Stimulated activated CD4-positive, alpha-beta T cell treated with anti-CD3 and anti-CD28 coated beads, Interleukin-1b, Interleukin-23, amount 100 ng/mL, for 24 hours (primary cell): Measurements from ENCODE around the gene UBE2M.

ENCODE experiments used
- DNase-seq, 4 experiments: peaks; one replicate each; pipeline ENCODE4 v3.0.0-alpha.2; 2020; ENCODE audit warnings: low read depth in 4 of 4, low spot score in 1 of 4

The UBE2M gene

DNA sequence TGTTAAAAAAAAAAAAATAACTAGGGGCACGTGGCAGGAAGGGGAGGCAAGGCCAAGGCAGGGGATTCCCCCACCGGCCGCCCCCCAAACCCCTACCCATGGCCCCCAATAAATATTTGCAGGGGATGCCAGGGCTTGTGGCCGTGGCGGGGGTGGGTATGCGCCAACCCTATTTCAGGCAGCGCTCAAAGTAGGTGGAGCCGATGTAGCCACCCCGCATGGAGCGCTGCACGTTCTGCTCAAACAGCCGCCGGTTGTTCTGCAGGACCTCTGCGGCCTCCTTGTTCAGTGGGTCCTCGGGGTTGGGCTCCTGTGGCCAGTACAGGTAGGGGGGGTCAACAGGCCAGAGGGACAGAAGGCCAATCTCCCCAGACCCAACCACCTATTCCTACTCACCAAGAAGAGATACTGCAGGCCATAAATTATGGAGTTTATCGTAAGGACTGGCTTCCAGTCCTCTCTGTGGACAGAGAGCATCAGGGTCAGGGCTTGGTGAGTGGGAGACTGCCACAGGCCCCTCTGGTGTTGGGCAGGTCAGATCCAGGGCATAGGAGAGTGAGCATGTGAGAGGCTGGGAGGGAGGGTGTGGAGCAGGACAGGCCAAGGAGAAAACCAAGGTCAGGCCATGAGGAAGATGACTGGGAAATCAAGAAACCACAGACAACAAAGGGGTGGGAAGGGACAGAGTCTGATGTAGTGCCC, 2.3 kb downstream of the UBE2M start:
- no peak for DNase-seq

DNA sequence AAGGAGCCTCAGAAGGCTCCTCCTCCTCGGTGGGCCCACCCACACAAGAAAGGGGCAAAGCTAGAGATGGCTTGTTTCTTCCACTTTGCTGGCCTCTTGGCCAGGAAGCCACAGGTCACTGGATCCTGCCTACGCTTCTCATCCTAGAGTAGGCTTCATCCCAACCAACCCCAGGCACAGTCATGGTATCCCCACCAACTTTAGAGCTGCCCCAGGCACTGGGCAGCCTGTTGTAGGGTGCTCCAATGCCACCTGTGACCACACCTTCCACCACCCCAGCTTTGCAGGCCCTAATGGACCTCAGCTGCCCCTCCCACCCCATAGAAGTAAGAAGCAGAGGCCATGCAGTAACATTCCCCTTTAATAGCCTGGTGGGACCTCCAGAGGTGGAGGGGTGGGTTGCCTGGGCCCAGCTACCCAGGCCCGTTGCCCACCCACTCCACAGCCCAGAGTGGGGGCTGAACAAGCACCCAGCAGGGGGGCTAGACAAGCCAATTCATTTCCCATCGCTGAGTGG, 3.0 kb downstream of the UBE2M start:
- no peak for DNase-seq

DNA sequence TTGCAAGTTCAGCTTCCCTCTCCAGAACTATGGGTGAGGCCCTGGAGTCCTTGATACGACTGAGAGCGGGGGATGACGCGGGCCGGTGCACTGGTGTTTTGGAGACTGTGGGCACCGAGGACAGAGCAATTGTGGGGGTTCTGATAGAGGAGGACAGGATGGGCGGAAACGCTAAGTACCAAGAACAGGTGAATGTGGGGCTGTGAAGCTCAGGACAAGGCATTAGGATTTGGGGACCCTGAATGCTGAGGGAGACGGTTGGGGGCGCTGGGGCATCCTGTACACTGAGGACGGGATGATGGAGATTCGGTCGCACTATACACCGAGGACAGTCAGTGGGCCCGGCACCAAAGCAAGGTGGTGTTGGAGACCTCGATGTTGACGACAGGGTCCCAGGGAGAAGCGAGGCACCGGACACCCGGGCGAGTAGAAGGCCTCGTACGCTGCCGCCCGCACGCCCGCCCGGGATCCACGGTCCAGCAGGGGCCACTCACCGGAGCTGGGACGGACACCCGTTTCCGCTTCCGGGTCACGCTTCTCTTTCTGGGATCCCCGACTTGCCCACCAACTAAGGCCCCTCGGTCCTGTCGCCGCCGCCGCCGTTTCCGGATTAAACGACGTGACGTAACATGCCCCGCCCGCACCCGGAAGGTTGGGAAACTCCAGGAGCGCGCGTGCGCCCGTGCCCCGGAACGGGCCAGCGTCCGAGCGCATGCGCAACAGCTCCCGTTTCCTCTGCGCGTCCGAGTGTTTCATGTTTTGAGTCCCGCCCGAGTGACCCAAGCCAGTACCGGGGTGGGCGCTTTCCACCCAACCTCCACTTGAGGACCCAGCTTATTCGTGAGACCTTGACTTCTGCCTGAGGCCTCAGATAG, 3.7 kb downstream of the UBE2M start, which contains the start of gene CHMP2A:
TSS of gene CHMP2A (minus strand) at position 612 of the 875 bp plus-strand sequence. CDS start 893 bp downstream, outside the sequence.
- DNase-seq = peak; percentile 96 to 99 (median 96)

DNA sequence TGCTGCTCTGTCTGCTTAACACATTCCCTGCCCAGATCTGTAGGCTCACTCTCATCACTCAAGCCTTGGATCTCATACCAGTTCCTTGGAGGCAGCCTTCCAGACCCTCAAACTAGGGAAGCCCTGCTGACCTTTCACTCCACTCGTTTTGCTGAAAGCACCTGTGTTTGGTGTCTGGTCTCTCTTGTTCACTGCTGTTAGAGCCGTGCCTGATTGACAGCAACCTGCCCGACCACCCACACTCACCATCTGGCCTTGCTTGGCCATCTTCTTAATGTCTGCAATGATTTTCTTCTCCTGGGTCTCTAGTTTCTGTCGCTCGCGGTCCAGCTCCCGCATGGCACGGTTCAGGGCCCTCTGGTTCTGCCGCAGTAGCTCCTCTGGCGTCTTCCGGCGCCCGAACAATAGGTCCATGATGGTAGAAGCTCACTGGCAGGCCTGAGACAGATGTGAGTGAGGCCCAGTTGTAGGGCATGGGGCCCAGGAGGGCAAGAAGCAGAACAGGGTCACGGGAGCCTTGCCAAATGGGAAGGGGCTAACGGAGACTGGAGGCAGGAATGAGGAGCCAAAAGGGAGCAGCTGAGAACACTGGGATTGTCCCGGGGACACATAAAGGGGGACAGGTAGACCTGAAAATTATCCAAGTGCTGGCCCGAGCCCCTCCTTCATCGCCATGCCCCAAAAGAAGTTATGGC, 4.5 kb downstream of the UBE2M start:
- DNase-seq = no peak

DNA sequence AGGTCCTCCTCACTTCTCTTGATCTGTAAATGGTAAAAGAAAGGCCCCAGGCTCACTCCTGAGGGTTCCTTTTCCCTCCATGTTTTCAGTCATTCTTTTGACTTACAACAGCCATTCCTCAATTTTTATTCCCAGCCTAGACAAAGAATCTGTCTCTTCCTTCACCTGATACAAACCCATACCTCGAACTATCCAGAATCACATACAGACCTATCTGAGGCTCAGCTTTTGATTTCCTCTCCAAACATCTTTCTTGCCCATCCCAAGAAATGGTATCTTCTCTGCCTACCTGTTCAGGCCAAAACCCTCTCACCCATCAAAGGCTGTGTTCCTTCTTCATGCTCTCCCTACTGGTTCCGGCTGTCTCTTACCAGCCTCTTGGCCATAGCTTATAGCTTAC, 5.8 kb downstream of the UBE2M start:
- DNase-seq = no peak

DNA sequence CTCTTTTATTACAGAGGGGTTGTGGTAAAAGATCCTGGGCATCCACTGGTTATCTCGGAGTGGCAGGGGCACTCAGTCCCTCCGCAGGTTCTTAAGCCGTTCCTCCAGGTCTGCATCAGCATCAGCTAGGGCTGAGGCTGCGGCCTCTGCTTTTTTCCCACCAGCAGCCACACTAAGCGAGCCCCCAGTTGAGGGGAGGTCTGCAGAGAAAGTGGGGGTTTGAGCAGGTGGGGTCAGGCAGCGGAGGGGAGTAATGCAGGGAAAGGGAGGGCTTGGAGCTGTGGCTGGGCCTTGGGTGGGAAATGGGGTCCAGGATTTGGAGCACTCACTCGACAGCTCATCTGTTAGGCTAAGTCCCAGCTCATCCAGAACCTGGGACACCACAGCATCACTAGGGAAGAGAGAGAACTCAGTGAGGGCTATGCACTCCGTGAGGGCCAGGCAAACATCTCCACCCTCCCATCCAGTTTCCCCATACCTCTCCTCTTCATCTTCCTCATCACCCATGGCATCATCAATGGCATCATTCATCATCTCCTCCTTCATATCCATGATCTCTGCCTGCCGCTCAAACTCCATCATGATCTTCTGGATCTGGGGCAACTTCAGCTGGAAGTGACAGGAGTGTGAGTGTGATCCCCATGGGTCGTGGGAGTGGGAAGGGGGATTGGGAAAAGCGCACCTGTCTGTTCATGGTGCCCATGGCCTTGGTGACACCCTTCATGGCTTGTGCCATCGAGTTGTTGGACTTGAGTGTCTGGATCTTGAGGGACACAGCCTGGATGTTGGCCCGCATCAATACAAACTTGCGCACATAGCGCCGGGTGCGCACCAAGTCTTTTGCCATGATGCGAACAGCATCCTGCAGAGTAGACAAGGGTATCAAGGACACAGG, 6.6 kb downstream of the UBE2M start:
- no peak for DNase-seq

- DNase-seq = no peak
Observed at GRCh38 chr19:58551123-58551497, 7.3 kb downstream of the UBE2M start.

- DNase-seq = no peak
Observed at GRCh38 chr19:58550362-58551122, 7.9 kb downstream of the UBE2M start.

GRCh38 chr19:58549664-58550361, 8.6 kb downstream of the UBE2M start:
- no peak for DNase-seq

GRCh38 chr19:58548859-58549663, 9.3 kb downstream of the UBE2M start:
- no peak for DNase-seq

GRCh38 chr19:58547323-58548312, 10.8 kb downstream of the UBE2M start:
- DNase-seq = no peak

DNA sequence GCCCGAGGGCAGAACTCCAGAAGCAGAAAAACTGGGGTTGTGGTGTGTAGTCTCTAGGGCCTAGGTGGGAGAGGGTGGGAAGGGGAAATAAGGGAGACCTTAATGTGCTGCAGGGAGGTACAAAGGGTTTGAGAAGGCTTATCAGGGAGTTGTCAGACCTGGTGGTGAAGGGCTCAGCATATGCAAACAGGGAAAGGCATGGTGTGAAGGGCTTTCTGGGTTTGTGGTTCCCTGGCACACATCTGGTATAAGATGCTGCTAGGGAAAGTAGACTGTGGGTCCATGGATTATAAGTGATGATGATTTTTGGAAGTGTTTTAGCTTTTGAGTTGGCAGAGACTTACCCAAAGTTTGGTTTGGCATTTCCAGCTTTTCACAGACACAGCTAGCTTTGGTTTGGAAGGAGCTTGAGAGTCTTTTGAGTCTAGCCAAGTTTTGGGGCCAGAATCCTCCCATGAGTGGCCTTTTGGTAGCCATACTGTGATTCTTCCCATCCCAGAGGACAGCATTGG, 12.3 kb downstream of the UBE2M start:
- DNase-seq = no peak

DNA sequence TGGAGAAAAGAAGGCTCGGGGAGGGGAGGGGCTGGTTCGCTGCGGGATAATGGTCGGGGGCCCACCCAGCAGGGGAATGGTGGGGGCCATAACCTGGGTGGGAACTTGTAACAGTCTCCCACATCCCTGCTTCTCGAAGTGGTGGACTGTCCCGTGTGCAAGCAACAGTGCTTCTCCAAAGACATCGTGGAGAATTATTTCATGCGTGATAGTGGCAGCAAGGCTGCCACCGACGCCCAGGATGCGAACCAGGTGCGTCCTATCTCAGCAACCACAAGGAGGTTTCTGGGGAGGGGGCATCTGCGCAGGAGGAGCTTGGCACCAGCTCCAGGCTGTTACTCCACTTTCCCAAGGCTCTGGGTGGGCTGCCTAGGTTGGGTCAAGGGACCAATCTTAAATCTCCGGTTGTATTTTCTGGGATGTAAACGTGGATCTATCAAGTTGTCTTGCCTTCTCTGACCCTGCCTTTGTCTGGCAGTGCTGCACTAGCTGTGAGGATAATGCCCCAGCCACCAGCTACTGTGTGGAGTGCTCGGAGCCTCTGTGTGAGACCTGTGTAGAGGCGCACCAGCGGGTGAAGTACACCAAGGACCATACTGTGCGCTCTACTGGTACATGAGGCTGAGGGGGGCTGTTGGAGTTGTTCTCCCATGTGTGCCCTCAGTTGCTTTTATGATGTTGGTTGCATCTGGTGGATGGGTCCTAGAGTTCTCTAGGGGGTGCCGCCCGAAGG, 13.0 kb downstream of the UBE2M start:
- DNase-seq = no peak

GRCh38 chr19:58544591-58545285, 13.7 kb downstream of the UBE2M start:
- DNase-seq = peak in 1 of 4 experiments; percentile 63

- DNase-seq = peak; percentile 100
Observed at GRCh38 chr19:58543826-58544590, 14.4 kb downstream of the UBE2M start, which contains the start of gene TRIM28. TSS of gene TRIM28 (plus strand) at chr19:58544064. CDS start at chr19:58544758, 694 bp downstream.
